Karpas-422 (cell line): ENCODE data around the gene TENT4B. TPM values are rescaled to one million over a fixed set of nuclear protein-coding genes. Genes with fewer than 3 reads are reported as not detected.

Source experiments
- DNase-seq: peaks from one replicate; pipeline ENCODE4 v3.0.0-alpha.2; 2015
- H2AFZ ChIP-seq: fragments of 200-600 bp; sonication (generic); 2 replicates; pipeline ENCODE4 v1.6.1; 2014; ENCODE audit warnings: antibody characterized with exemption, low read length, mixed read lengths
- H3K27ac ChIP-seq: fragments of 200-600 bp; sonication (generic); 2 replicates; pipeline ENCODE4 v1.5.1; 2014; ENCODE audit warnings: mild to moderate bottlenecking, low read length, moderate library complexity
- H3K27me3 ChIP-seq: fragments of 200-600 bp; sonication (generic); 2 replicates; pipeline ENCODE4 v1.6.1; 2014; ENCODE audit warnings: low read length, mixed read lengths
- H3K36me3 ChIP-seq: fragments of 200-600 bp; sonication (generic); 2 replicates; pipeline ENCODE4 v1.6.1; 2014; ENCODE audit warnings: low read length, mixed read lengths; ENCODE audit not compliant: insufficient read depth
- H3K4me1 ChIP-seq: fragments of 200-600 bp; sonication (generic); 2 replicates; pipeline ENCODE4 v1.6.1; 2014; ENCODE audit warnings: mild to moderate bottlenecking, low read length, mixed read lengths
- H3K4me2 ChIP-seq: fragments of 200-600 bp; sonication (generic); 2 replicates; pipeline ENCODE4 v1.6.1; 2014; ENCODE audit warnings: low read length, low read depth, mild to moderate bottlenecking; ENCODE audit not compliant: poor library complexity, severe bottlenecking
- H3K4me3 ChIP-seq: fragments of 200-600 bp; sonication (generic); 2 replicates; pipeline ENCODE4 v1.5.1; 2014; ENCODE audit warnings: mild to moderate bottlenecking, antibody characterized with exemption, low read length, mixed read lengths
- H3K79me2 ChIP-seq: fragments of 200-600 bp; sonication (generic); 2 replicates; pipeline ENCODE4 v1.6.1; 2014; ENCODE audit warnings: mild to moderate bottlenecking, low read length, mixed read lengths
- H3K9ac ChIP-seq: fragments of 200-600 bp; sonication (generic); 2 replicates; pipeline ENCODE4 v1.6.0; 2014; ENCODE audit warnings: low read length
- H3K9me2 ChIP-seq: fragments of 200-600 bp; sonication (generic), shearing (Covaris generic); replicated peaks from 2 replicates; pipeline ENCODE4 v1.6.0; 2014; ENCODE audit warnings: mild to moderate bottlenecking, low read length, moderate library complexity; ENCODE audit not compliant: insufficient read depth
- H3K9me3 ChIP-seq: fragments of 300-700, 200-600 bp; sonication (generic); 2 replicates; pipeline ENCODE4 v1.6.1; 2014; ENCODE audit warnings: low read length, mixed read lengths
- H4K20me1 ChIP-seq: fragments of 200-600 bp; sonication (generic); 2 replicates; pipeline ENCODE4 v1.6.1; 2014; ENCODE audit warnings: mild to moderate bottlenecking, antibody characterized with exemption, low read length, low read depth; ENCODE audit not compliant: insufficient read depth
- total RNA-seq: library from RNA; depleted of rRNA; stranded (reverse); fragments of >200 nt; shearing (Covaris generic); gene quantifications from 2 replicates; pipeline ENCODE4 v1.2.3, GENCODE V29; 2014; ENCODE audit warnings: low replicate concordance

TENT4B gene
- total RNA-seq, 1 experiment from 2014 or later = 5.2 TPM

- Histone ChIP-seq H3K27ac (no peak overlapping the region), H3K4me1 (peaks cover 35% of the 10 kb centered on the region), H3K79me2 (peaks cover 11% of the 10 kb centered on the region), H3K9me3 (no peaks in the 10 kb centered on the region), H3K27me3 (no peaks in the 10 kb centered on the region), H3K9me2 (no peaks in the 10 kb centered on the region), H3K9ac (no peak overlapping the region), H3K4me3 (no peak overlapping the region), H4K20me1 (peaks cover 19% of the 10 kb centered on the region; the same call in 1 of the 2 replicates), H3K4me2 (no peak overlapping the region), H3K36me3 (no peaks in the 10 kb centered on the region), H2AFZ (no peak overlapping the region)
- DNase-seq = no peak
Observed at GRCh38 chr16:50151322-50151721, 1.8 kb upstream of the TENT4B start.

GRCh38 chr16:50151756-50152155 lies 1.4 kb upstream of the TENT4B start:
- Histone ChIP-seq H2AFZ (peak overlapping the region; percentile 92), H3K9me2 (no peaks in the 10 kb centered on the region), H3K4me2 (peak overlapping the region; percentile 99), H3K9me3 (no peaks in the 10 kb centered on the region), H3K27me3 (no peaks in the 10 kb centered on the region), H3K9ac (peak overlapping the region; percentile 90; the same call in 1 of the 2 replicates), H3K4me1 (peaks cover 35% of the 10 kb centered on the region), H4K20me1 (peaks cover 19% of the 10 kb centered on the region; the same call in 1 of the 2 replicates), H3K79me2 (peaks cover 11% of the 10 kb centered on the region), H3K36me3 (no peaks in the 10 kb centered on the region), H3K4me3 (no peak overlapping the region), H3K27ac (no peak overlapping the region)
- DNase-seq = no peak

- peaks cover 11% of the 10 kb centered on the region for H3K79me2 ChIP-seq
- peak overlapping the region; percentile 90 for H3K9ac ChIP-seq
- peak overlapping the region; percentile 92 for H2AFZ ChIP-seq
- no peaks in the 10 kb centered on the region for H3K9me2 ChIP-seq
- H3K4me3 ChIP-seq = peak overlapping the region; percentile 83
- peak overlapping the region; percentile 99 for H3K4me2 ChIP-seq
- no peak for DNase-seq
- H3K9me3 ChIP-seq = no peaks in the 10 kb centered on the region
- H4K20me1 ChIP-seq = peaks cover 23% of the 10 kb centered on the region; the same call in 1 of the 2 replicates
- no peaks in the 10 kb centered on the region for H3K27me3 ChIP-seq
- no peaks in the 10 kb centered on the region for H3K36me3 ChIP-seq
- peaks cover 32% of the 10 kb centered on the region for H3K4me1 ChIP-seq
- H3K27ac ChIP-seq = no peak overlapping the region
Observed at GRCh38 chr16:50152351-50152806, 727 bp upstream of the TENT4B start.

- no peaks in the 10 kb centered on the region for H3K9me2 ChIP-seq
- peak overlapping the region; percentile 73 for H3K9ac ChIP-seq
- H3K4me1 ChIP-seq = peaks cover 32% of the 10 kb centered on the region
- H3K4me3 ChIP-seq = peak overlapping the region; percentile 87
- peaks cover 24% of the 10 kb centered on the region; the same call in 1 of the 2 replicates for H4K20me1 ChIP-seq
- H2AFZ ChIP-seq = no peak overlapping the region
- H3K36me3 ChIP-seq = no peaks in the 10 kb centered on the region
- peaks cover 11% of the 10 kb centered on the region for H3K79me2 ChIP-seq
- no peaks in the 10 kb centered on the region for H3K27me3 ChIP-seq
- no peaks in the 10 kb centered on the region for H3K9me3 ChIP-seq
- no peak overlapping the region for H3K27ac ChIP-seq
- peak overlapping the region; percentile 97 for H3K4me2 ChIP-seq
- DNase-seq = peak; percentile 47
Observed at GRCh38 chr16:50153596-50154419, 702 bp downstream of the TENT4B start.

GRCh38 chr16:50154420-50154950 lies 1.4 kb downstream of the TENT4B start:
- Histone ChIP-seq H3K9ac (peak overlapping the region; percentile 73), H3K4me2 (peak overlapping the region; percentile 97), H3K9me3 (no peaks in the 10 kb centered on the region), H3K27me3 (no peaks in the 10 kb centered on the region), H3K79me2 (peaks cover 11% of the 10 kb centered on the region), H3K4me3 (peak overlapping the region; percentile 87), H3K9me2 (no peaks in the 10 kb centered on the region), H3K27ac (no peak overlapping the region), H4K20me1 (peaks cover 27% of the 10 kb centered on the region; the same call in 1 of the 2 replicates), H2AFZ (no peak overlapping the region), H3K4me1 (peaks cover 32% of the 10 kb centered on the region), H3K36me3 (no peaks in the 10 kb centered on the region)
- no peak for DNase-seq

- no peaks in the 10 kb centered on the region for H3K27me3 ChIP-seq
- peak overlapping the region; percentile 97 for H3K4me2 ChIP-seq
- peaks cover 32% of the 10 kb centered on the region for H3K4me1 ChIP-seq
- DNase-seq = no peak
- no peak overlapping the region for H3K4me3 ChIP-seq
- no peak overlapping the region for H3K27ac ChIP-seq
- peaks cover 30% of the 10 kb centered on the region; the same call in 1 of the 2 replicates for H4K20me1 ChIP-seq
- H3K9me2 ChIP-seq = no peaks in the 10 kb centered on the region
- no peaks in the 10 kb centered on the region for H3K36me3 ChIP-seq
- H2AFZ ChIP-seq = no peak overlapping the region
- H3K9me3 ChIP-seq = no peaks in the 10 kb centered on the region
- H3K9ac ChIP-seq = no peak overlapping the region
- peaks cover 11% of the 10 kb centered on the region for H3K79me2 ChIP-seq
Observed at GRCh38 chr16:50155925-50156324, 2.8 kb downstream of the TENT4B start.

GRCh38 chr16:50156590-50156989 lies 3.5 kb downstream of the TENT4B start:
- Histone ChIP-seq H3K4me2 (no peak overlapping the region), H3K9me3 (no peaks in the 10 kb centered on the region), H3K4me3 (no peak overlapping the region), H2AFZ (no peak overlapping the region), H4K20me1 (peaks cover 30% of the 10 kb centered on the region; the same call in 1 of the 2 replicates), H3K27ac (no peak overlapping the region), H3K4me1 (peaks cover 34% of the 10 kb centered on the region), H3K27me3 (no peaks in the 10 kb centered on the region), H3K36me3 (no peaks in the 10 kb centered on the region), H3K9ac (no peak overlapping the region), H3K9me2 (no peaks in the 10 kb centered on the region), H3K79me2 (peaks cover 11% of the 10 kb centered on the region)
- no peak for DNase-seq

- Histone ChIP-seq H3K36me3 (no peaks in the 10 kb centered on the region), H3K4me3 (no peak overlapping the region), H3K9me2 (no peaks in the 10 kb centered on the region), H3K4me2 (no peak overlapping the region), H3K9ac (no peak overlapping the region), H3K27ac (no peak overlapping the region), H4K20me1 (peaks cover 26% of the 10 kb centered on the region), H2AFZ (no peak overlapping the region), H3K79me2 (no peaks in the 10 kb centered on the region), H3K27me3 (no peaks in the 10 kb centered on the region), H3K4me1 (peaks cover 12% of the 10 kb centered on the region), H3K9me3 (no peaks in the 10 kb centered on the region)
- no peak for DNase-seq
Observed at GRCh38 chr16:50160495-50161164, 7.5 kb downstream of the TENT4B start.
